HG02840 (cell line): ENCODE data around the gene PRKCH.

ENCODE experiments used
- ATAC-seq: cut with Tn5 transposase; IDR thresholded peaks from one replicate; pipeline ENCODE4 v1.9.1; 2021; ENCODE audit warnings: mild to moderate bottlenecking, moderate library complexity, moderate number of reproducible peaks; ENCODE audit not compliant: unreplicated experiment, low FRiP score

PRKCH gene

GRCh38 chr14:61335049-61335448 lies 13.7 kb downstream of the PRKCH start:
- ATAC-seq: no peak

- no peak for ATAC-seq
Observed at GRCh38 chr14:61335671-61336275, 14.4 kb downstream of the PRKCH start.

- no peak for ATAC-seq
Observed at GRCh38 chr14:61337893-61338292, 16.5 kb downstream of the PRKCH start.

GRCh38 chr14:61338457-61338856 lies 17.1 kb downstream of the PRKCH start:
- no peak for ATAC-seq

GRCh38 chr14:61341275-61342206 lies 20.2 kb downstream of the PRKCH start:
- ATAC-seq: no peak

GRCh38 chr14:61342486-61342885 lies 21.1 kb downstream of the PRKCH start:
- no peak for ATAC-seq

- no peak for ATAC-seq
Observed at GRCh38 chr14:61342932-61343331, 21.6 kb downstream of the PRKCH start.

GRCh38 chr14:61343471-61343870 lies 22.1 kb downstream of the PRKCH start:
- no peak for ATAC-seq

- no peak for ATAC-seq
Observed at GRCh38 chr14:61343991-61344405, 22.6 kb downstream of the PRKCH start.

GRCh38 chr14:61344437-61345150 lies 23.2 kb downstream of the PRKCH start:
- ATAC-seq: no peak

GRCh38 chr14:61345151-61345482 lies 23.7 kb downstream of the PRKCH start:
- ATAC-seq: no peak

GRCh38 chr14:61346221-61346620 lies 24.8 kb downstream of the PRKCH start:
- no peak for ATAC-seq

- ATAC-seq: no peak
Observed at GRCh38 chr14:61346793-61347192, 25.4 kb downstream of the PRKCH start.

GRCh38 chr14:61347826-61348443 lies 26.6 kb downstream of the PRKCH start:
- no peak for ATAC-seq

GRCh38 chr14:61350427-61351270 lies 29.3 kb downstream of the PRKCH start:
- no peak for ATAC-seq

GRCh38 chr14:61351477-61351876 lies 30.1 kb downstream of the PRKCH start:
- no peak for ATAC-seq

- no peak for ATAC-seq
Observed at GRCh38 chr14:61355892-61356325, 34.5 kb downstream of the PRKCH start.

GRCh38 chr14:61357123-61357522 lies 35.7 kb downstream of the PRKCH start:
- no peak for ATAC-seq

GRCh38 chr14:61358554-61359226 lies 37.3 kb downstream of the PRKCH start:
- no peak for ATAC-seq
